Panc1 (cell line): ENCODE data around the gene RPUSD4. TPM values are rescaled to one million over a fixed set of nuclear protein-coding genes. Genes with fewer than 3 reads are reported as not detected.

Experiments used
- ATAC-seq: fragments of 200-7000 bp; cut with Tn5 transposase; 2 replicates; pipeline ENCODE4 v1.9.1; 2020; ENCODE audit warnings: mild to moderate bottlenecking, moderate library complexity
- BruUV-seq: library from RNA; stranded (reverse); fragments of 400-500 nt; replicated peaks from 2 replicates; lab custom pipeline; 2021; lab: Mats Ljungman, UMichigan
- CTCF ChIA-PET: fragments of 300-600 bp; sonication (Branson Sonifier 250); formaldehyde crosslinking; loops from one replicate; lab custom pipeline; 2022; ENCODE audit warnings: antibody characterized with exemption; lab: Charles Lee
- POLR2A ChIA-PET: fragments of 300-600 bp; sonication (Branson Sonifier 250); formaldehyde crosslinking; loops from one replicate; lab custom pipeline; 2022; ENCODE audit warnings: antibody characterized with exemption; lab: Charles Lee
- DNase-seq: peaks from one replicate; pipeline ENCODE4 v3.0.0-alpha.2; 2010; ENCODE audit warnings: low read depth, low spot score
- H3K27ac ChIP-seq: 2 replicates; pipeline ENCODE4 v1.5.1; 2011; ENCODE audit warnings: mild to moderate bottlenecking, low read length, inconsistent platforms
- H3K27me3 ChIP-seq: fragments of 200-500 bp; sonication (Bioruptor generic); 2 replicates; pipeline ENCODE4 v1.6.0; 2014; ENCODE audit warnings: low read length, inconsistent platforms; ENCODE audit not compliant: control insufficient read depth, insufficient read depth
- H3K36me3 ChIP-seq: fragments of 200-500 bp; sonication (Bioruptor generic); 2 replicates; pipeline ENCODE4 v1.5.1; 2014; ENCODE audit warnings: inconsistent platforms, mild to moderate bottlenecking, low read length, moderate library complexity; ENCODE audit not compliant: control insufficient read depth, insufficient read depth
- H3K4me1 ChIP-seq: 2 replicates; pipeline ENCODE4 v1.5.1; 2011; ENCODE audit warnings: inconsistent platforms, mild to moderate bottlenecking, low read length, moderate library complexity; ENCODE audit not compliant: control insufficient read depth, insufficient read depth
- H3K4me3 ChIP-seq, 2 experiments: 2 replicates each; pipeline ENCODE4 v1.5.1; 2011 to 2012; ENCODE audit warnings: low read depth in 2 of 2, low read length in 2 of 2, mild to moderate bottlenecking in 2 of 2, inconsistent platforms in 1 of 2, moderate library complexity in 1 of 2
- H3K9me3 ChIP-seq: fragments of 200-500 bp; sonication (Bioruptor generic); 2 replicates; pipeline ENCODE4 v1.5.1; 2014; ENCODE audit warnings: low read depth, mild to moderate bottlenecking, inconsistent platforms, low read length, moderate library complexity; ENCODE audit not compliant: control insufficient read depth, insufficient read depth
- CTCF ChIP-seq: fragments of 450-650 bp; IDR thresholded peaks from 2 replicates; pipeline ENCODE4 v1.5.1; 2017; ENCODE audit warnings: mild to moderate bottlenecking
- POLR2AphosphoS5 ChIP-seq: IDR thresholded peaks from 2 replicates; pipeline ENCODE4 v1.6.1; 2012; ENCODE audit warnings: mild to moderate bottlenecking, low read depth, low read length, moderate library complexity
- REST ChIP-seq, 2 experiments: IDR thresholded peaks; 2 replicates each; pipeline ENCODE4 v1.6.1; 2011 to 2012; ENCODE audit warnings: low read depth in 2 of 2, control low read depth in 1 of 2, low read length in 1 of 2, mild to moderate bottlenecking in 1 of 2, moderate library complexity in 1 of 2; ENCODE audit not compliant: insufficient read depth in 1 of 2
- SIN3A ChIP-seq: IDR thresholded peaks from 2 replicates; pipeline ENCODE4 v1.6.1; 2012; ENCODE audit warnings: low read depth, mild to moderate bottlenecking, low read length, moderate library complexity, borderline replicate concordance; ENCODE audit not compliant: insufficient read depth
- TCF7L2 ChIP-seq: IDR thresholded peaks from 2 replicates; pipeline ENCODE4 v1.6.1; 2011; ENCODE audit warnings: mild to moderate bottlenecking, low read depth, low read length, inconsistent platforms
- in situ Hi-C: cut with HindIII; loops from 2 replicates; pipeline ENCODE4 v1.10.0; 2016; ENCODE audit warnings: low sequenced_read_pairs, low pct_unique_long_range_greater_than_20kb
- intact Hi-C: fragments of 100-400 bp; cut with micrococcal nuclease; formaldehyde crosslinking; loops from one replicate; pipeline ENCODE4 v1.10.0; 2022; ENCODE audit not compliant: unreplicated experiment
- total RNA-seq: library from RNA; stranded (reverse); gene quantifications from one replicate; pipeline ENCODE4 v1.2.1, GENCODE V29; 2021; ENCODE audit not compliant: unreplicated experiment

RPUSD4 gene
- total RNA-seq, 1 experiment from 2014 or later, result 52.3 TPM

GRCh38 chr11:126186708-126187529 lies 24.5 kb downstream of the RPUSD4 start:
- Histone ChIP-seq H3K27ac (no peak overlapping the region), H3K27me3 (no peaks in the 10 kb centered on the region), H3K36me3 (no peaks in the 10 kb centered on the region; the same call in 1 of the 2 replicates), H3K9me3 (no peaks in the 10 kb centered on the region), H3K4me3 (no peak overlapping the region), H3K4me1 (no peaks in the 10 kb centered on the region)
- intact Hi-C loops (no loop called here), in situ Hi-C loops (no loop called here)
- no TSS peak for BruUV-seq
- POLR2A ChIA-PET, result no interaction called here
- ATAC-seq (peak; percentile 52; the same call in 1 of the 2 replicates), DNase-seq (no peak)
- no peak for TF ChIP-seq POLR2AphosphoS5
- no peak for TF ChIP-seq TCF7L2
- no peak for TF ChIP-seq REST (IDR thresholded peaks at IDR 0.05; ENCODE audit: insufficient read depth in 1 of 2, low read depth in 2 of 2, low read length in 1 of 2)
- no peak for TF ChIP-seq CTCF
- TF ChIP-seq SIN3A, result no peak
- CTCF ChIA-PET, result interaction anchor here (0.7 kb wide), 1 partner anchor 140 kb away, joined by 3 read pairs; no protein-coding TSS in a partner anchor

- in situ Hi-C loops, result no loop called here
- no peaks in the 10 kb centered on the region for H3K27me3 ChIP-seq
- BruUV-seq, result no TSS peak
- H3K4me1 ChIP-seq, result no peaks in the 10 kb centered on the region
- H3K9me3 ChIP-seq, result no peaks in the 10 kb centered on the region
- no peaks in the 10 kb centered on the region; the same call in 1 of the 2 replicates for H3K36me3 ChIP-seq
- intact Hi-C loops, result no loop called here
- no peak for DNase-seq
- H3K27ac ChIP-seq, result no peak overlapping the region
- ChIA-PET POLR2A (no interaction called here), CTCF (no interaction called here)
- no peak for TF ChIP-seq CTCF
- no peak for TF ChIP-seq POLR2AphosphoS5
- TF ChIP-seq SIN3A, result no peak
- TF ChIP-seq TCF7L2, result no peak
- TF ChIP-seq REST (IDR thresholded peaks at IDR 0.05; ENCODE audit: insufficient read depth in 1 of 2, low read depth in 2 of 2, low read length in 1 of 2), result no peak
- no peak overlapping the region for H3K4me3 ChIP-seq
- ATAC-seq, result no peak
Measured at GRCh38 chr11:126186025-126186698, 25.3 kb downstream of the RPUSD4 start.
